Keratinocyte (primary cell): ENCODE results near the gene ABR.

ENCODE experiments used
- CTCF ChIP-seq, 3 experiments: IDR thresholded peaks in 1 of 3; conservative IDR thresholded peaks in 1 of 3; optimal IDR thresholded peaks in 1 of 3; 2 replicates in 2 of 3; 3 replicates in 1 of 3; pipeline versions ENCODE3 to v1.5.1; 2011; ENCODE audit warnings: low read length in 3 of 3, mild to moderate bottlenecking in 3 of 3, moderate library complexity in 2 of 3, control low read depth in 1 of 3, inconsistent platforms in 1 of 3; ENCODE audit not compliant: insufficient read depth in 2 of 3; ENCODE audit errors: extremely low read depth in 1 of 3
- EZH2 ChIP-seq: IDR thresholded peaks from one replicate; pipeline ENCODE4 v1.6.1; 2012; ENCODE audit warnings: inconsistent platforms, mild to moderate bottlenecking, low read length, moderate library complexity

GRCh38 chr17:1170739-1171138 is 9.0 kb downstream of the ABR start:
- TF ChIP-seq CTCF (optimal IDR thresholded peaks at IDR 0.05 in 1 of 3, IDR thresholded peaks at IDR 0.05 in 1 of 3, conservative IDR thresholded peaks at IDR 0.05 in 1 of 3; ENCODE audit: extremely low read depth in 1 of 3, insufficient read depth in 2 of 3, low read length in 3 of 3) = no peak
- no peak for TF ChIP-seq EZH2
